Activated T-cell treated with anti-CD3 and anti-CD28 coated beads, Interleukin-2, amount 50 U/mL, for 4 hours (primary cell): ENCODE measurements around the gene ALPL. TPM values are rescaled to one million over a fixed set of nuclear protein-coding genes. Genes with fewer than 3 reads are reported as not detected.

Experiments used
- ATAC-seq, 2 donors: fragments of 200-7000 bp; cut with Tn5 transposase; one replicate each; pipeline ENCODE4 v1.10.0; 2021
- DNase-seq: peaks from one replicate; pipeline ENCODE4 v3.0.0-alpha.2; 2020
- H3K27me3 Mint-ChIP-seq: one replicate; pipeline ENCODE4 v1.8.0; 2021; ENCODE audit warnings: low read depth, mixed read lengths
- H3K36me3 Mint-ChIP-seq: one replicate; pipeline ENCODE4 v1.8.0; 2022; ENCODE audit warnings: mixed read lengths; ENCODE audit not compliant: insufficient read depth
- H3K4me1 Mint-ChIP-seq: one replicate; pipeline ENCODE4 v1.8.0; 2021; ENCODE audit warnings: low read depth, mixed read lengths
- H3K4me3 Mint-ChIP-seq: one replicate; pipeline ENCODE4 v1.8.0; 2021; ENCODE audit warnings: mild to moderate bottlenecking, moderate library complexity, mixed read lengths
- H3K9me3 Mint-ChIP-seq: one replicate; pipeline ENCODE4 v1.8.0; 2021; ENCODE audit warnings: mixed read lengths
- total RNA-seq, 3 donors: library from RNA; stranded (reverse); gene quantifications; one replicate each; pipeline ENCODE4 v1.2.1, GENCODE V29; 2021

ALPL gene
- total RNA-seq, 3 donors from 2014 or later = 0.33 to 0.38 (median 0.34) TPM

DNA sequence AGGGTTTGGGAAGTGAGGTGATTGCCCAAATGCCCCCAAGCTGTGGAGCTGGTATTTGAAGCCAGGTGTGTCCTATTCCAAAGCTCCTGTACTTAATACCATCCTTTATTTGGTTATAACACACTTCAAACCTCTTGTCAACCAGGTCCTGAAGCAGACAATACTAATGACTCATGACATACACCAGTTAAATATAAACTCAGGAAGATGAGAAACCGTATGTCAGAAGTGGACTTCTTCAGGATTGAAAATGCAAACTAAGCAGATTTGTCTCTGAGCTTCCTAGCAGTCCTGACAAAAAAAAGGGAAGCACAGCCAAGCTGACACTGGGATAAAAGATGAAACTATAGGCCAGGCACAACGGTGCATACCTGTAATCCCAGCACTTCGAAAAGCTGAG, 70.6 kb downstream of the ALPL start:
- Mint-ChIP-seq H3K9me3 (no peaks in the 10 kb centered on the region), H3K4me1 (no peaks in the 10 kb centered on the region), H3K36me3 (no peaks in the 10 kb centered on the region), H3K4me3 (no peak overlapping the region), H3K27me3 (peaks cover 13% of the 10 kb centered on the region)
- ATAC-seq (no peak), DNase-seq (no peak)

DNA sequence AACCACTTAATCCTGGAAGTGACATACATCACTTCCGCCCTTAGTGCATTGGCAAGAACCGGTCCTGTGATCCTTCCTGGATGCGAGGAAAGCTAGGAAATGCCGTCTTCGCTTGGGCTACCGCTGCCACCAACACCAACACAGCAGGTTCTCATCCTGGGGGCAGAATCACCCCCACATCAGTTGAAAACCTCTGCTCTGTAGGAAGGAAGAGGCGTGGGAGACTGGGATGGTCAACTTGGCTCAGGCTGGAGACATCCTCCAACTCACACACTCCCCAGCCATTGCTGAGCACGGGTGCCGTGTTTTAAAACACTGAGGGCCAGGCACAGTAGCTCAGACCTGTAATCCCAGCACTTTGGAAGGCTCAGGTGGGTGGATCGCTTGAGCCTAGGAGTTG, 74.9 kb downstream of the ALPL start:
- Mint-ChIP-seq H3K4me1 (no peaks in the 10 kb centered on the region), H3K9me3 (no peaks in the 10 kb centered on the region), H3K36me3 (no peaks in the 10 kb centered on the region), H3K4me3 (no peak overlapping the region), H3K27me3 (peaks cover 21% of the 10 kb centered on the region)
- no peak for DNase-seq
- ATAC-seq = no peak

DNA sequence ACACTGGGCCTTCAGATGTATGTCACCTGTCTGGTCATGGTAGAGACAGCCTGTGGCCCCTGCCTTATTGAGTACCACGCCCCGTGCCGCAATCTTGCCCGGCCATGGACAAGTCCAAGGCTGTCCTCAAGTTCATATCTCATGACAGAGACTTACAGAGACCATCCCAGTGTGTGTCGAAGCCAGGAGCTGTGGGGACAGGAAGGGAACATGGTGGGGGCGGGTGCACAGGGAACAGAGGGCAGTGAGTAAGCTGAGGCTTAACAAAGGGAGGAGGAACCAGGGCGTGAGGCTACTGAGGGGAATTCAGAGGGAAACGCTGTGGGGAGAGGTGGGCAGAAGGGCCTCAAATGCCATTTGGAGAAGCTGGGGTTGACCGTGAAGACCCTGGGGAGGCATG, 75.8 kb downstream of the ALPL start:
- Mint-ChIP-seq H3K4me1 (no peaks in the 10 kb centered on the region), H3K36me3 (no peaks in the 10 kb centered on the region)
- no peak for DNase-seq

DNA sequence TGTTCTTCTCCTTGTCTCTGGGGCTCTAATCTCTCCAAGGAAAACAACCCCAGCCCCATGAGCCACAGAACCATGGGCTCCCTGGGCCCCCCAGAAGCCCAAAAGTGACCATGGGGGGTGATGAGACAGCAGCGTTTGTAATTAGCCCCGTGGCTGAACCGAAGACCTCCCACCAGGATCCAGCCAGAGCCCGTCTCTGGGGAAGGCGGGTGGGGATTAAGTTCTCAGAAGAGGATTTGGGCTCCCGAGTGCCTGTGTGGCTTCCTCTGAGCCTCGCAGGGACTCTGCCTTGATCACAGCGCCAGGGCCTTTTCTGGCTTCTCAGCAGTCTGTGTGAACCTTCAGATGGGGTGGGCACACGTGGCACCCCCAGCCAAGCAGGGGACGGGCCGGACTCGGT, 77.0 kb downstream of the ALPL start:
- DNase-seq (no peak), ATAC-seq (no peak)
- Mint-ChIP-seq H3K9me3 (no peaks in the 10 kb centered on the region), H3K27me3 (peaks cover 29% of the 10 kb centered on the region), H3K36me3 (no peaks in the 10 kb centered on the region), H3K4me3 (no peak overlapping the region), H3K4me1 (peaks cover 3% of the 10 kb centered on the region)

More for the DNA sequence above, 75.8 kb downstream of the ALPL start:
- Mint-ChIP-seq H3K4me3 (no peak overlapping the region), H3K27me3 (peaks cover 24% of the 10 kb centered on the region), H3K9me3 (no peaks in the 10 kb centered on the region)
- ATAC-seq = no peak

DNA sequence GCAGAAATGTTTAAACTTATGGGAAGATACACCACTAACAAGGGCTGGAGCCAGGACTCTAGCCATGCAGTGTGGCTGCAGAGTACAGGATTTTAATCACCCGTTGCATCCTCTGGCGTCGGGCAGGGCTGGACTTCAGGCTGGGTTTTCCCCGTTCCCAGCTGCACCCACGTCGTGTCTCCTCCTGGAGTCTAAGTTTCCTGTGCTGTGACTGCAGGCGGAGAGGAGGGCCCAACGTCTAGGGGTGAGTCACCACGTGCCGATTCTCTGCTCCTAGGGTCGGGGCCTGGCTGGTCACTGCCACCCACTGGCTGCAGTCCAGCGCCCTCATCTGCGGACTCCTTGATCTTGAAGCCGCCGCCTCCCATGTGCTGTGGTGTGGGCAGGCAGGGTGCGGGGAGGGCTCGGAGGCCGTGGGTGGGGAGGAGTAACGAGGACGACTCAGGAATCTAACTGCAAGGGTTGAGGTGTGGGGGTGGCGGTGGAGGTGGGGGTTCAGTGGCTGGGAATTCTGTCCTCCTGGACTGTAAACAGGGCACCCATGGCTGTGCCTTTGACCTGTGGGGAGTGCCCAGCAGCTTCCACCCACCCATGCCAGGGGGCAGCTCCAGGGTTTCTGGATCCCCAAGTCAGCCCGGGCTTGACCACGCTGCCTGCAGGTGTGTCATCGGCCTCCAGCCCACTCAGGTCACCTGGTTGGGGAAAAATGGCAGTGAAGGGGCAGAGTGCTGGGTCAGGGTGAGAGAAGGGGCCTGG, 77.8 kb downstream of the ALPL start:
- H3K9me3 Mint-ChIP-seq = no peaks in the 10 kb centered on the region
- peaks cover 30% of the 10 kb centered on the region for H3K27me3 Mint-ChIP-seq
- no peak for DNase-seq
- H3K4me1 Mint-ChIP-seq = peaks cover 3% of the 10 kb centered on the region
- no peak for ATAC-seq
- no peak overlapping the region for H3K4me3 Mint-ChIP-seq
- H3K36me3 Mint-ChIP-seq = no peaks in the 10 kb centered on the region

DNA sequence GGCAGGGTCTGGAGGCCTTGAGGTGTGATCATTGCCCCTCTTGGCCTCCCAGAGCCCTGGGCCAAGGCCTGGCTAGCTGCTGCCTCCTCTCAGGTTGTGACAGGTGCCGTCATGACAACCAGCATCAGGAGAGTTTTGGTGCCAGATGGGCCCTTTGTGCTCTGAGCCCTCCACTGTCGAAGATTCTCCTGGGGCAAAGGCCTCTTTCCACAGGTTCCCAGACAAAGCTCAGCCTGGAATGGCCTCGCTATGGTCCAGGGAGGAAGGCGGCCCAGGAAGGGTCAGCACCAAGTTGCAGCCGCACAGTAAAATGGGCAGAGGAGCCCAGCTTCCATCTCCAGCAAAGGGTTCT, 78.4 kb downstream of the ALPL start:
- H3K4me3 Mint-ChIP-seq = no peak overlapping the region
- peaks cover 3% of the 10 kb centered on the region for H3K4me1 Mint-ChIP-seq
- DNase-seq (no peak), ATAC-seq (no peak)
- H3K27me3 Mint-ChIP-seq = peaks cover 32% of the 10 kb centered on the region
- no peaks in the 10 kb centered on the region for H3K36me3 Mint-ChIP-seq
- H3K9me3 Mint-ChIP-seq = no peaks in the 10 kb centered on the region

DNA sequence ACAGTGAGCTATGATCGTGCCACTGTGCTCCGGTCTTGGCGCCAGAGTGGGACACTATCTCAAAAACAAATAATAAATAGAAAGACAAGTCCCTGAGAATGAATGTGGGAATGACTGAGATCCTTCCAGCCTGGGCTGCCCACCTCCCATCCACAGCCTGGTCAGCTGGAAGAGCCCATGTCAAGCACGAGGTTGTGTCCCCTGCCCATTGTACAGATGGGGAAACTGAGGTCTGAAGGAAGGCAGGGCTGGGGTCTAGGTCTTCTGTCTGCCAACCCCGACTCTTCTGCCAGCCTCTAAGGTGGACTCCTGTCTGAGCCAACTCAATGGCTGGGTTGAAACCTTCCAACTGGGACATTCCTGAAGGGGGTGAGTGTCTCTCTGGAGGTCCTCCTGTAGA, 80.4 kb downstream of the ALPL start:
- peaks cover 34% of the 10 kb centered on the region for H3K27me3 Mint-ChIP-seq
- no peaks in the 10 kb centered on the region for H3K9me3 Mint-ChIP-seq
- H3K4me3 Mint-ChIP-seq = no peak overlapping the region
- ATAC-seq = no peak
- H3K4me1 Mint-ChIP-seq = peaks cover 3% of the 10 kb centered on the region
- DNase-seq = no peak
- no peaks in the 10 kb centered on the region for H3K36me3 Mint-ChIP-seq

DNA sequence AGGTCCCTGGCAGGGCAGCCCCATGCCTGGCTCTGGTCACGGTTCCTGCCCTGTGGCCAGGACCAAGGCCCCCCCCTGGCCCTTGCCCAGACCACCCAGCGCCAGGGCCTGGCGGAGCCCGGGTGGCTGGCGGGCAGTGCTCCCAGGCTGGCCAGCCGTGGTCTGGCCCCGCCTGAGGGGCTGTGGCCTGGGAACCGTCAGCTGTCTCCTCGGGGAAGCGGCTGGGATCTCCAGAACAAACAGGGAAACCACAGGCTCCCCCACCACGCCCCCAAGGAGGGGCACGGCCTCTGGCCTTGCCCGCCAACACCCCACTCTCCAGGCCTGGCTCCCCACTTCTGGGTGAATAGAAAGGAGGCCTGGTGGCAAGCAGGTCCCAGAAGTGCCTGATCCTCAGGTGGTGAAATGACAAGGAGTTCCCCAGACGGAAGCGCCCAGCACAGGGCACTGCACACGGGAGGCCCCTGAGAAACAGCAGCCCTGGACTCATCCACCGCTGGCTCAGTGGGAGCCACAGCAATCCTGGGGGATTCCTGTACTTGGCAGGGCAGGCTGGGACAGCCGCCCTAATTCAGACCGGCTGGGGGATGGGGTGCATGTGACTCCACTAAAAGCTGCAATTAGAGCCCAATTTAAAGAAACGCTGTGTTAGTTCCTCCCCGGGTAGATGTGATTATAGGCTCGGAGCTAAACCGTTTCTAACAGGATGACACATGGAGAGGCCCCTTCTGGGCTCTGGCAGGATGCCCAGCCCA, 81.1 kb downstream of the ALPL start:
- no peaks in the 10 kb centered on the region for H3K9me3 Mint-ChIP-seq
- DNase-seq = no peak
- H3K27me3 Mint-ChIP-seq = peaks cover 29% of the 10 kb centered on the region

DNA sequence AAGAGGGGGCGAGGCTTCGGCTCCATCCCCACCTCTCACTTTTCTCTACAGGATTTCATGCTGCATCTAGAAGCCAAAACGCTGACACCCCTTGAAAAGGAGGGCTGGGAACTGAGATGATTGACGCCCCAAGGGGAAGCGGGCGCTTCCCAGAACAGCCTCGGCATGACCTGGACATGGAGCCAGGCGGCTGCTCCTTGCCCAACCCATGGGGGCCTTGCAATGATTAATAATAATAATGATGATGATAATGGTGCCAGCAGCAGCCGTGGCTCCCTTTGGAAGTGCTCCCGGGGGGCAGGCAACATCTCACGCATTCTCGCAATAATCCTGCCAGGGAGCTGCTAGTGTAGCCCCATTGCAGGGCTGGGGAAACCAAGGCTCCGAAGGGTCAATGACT, 81.7 kb downstream of the ALPL start:
- ATAC-seq (no peak), DNase-seq (no peak)
- no peaks in the 10 kb centered on the region for H3K36me3 Mint-ChIP-seq
- H3K4me1 Mint-ChIP-seq = peaks cover 3% of the 10 kb centered on the region
- H3K4me3 Mint-ChIP-seq = no peak overlapping the region
- no peaks in the 10 kb centered on the region for H3K9me3 Mint-ChIP-seq
- H3K27me3 Mint-ChIP-seq = peaks cover 33% of the 10 kb centered on the region

More for the DNA sequence above, 81.1 kb downstream of the ALPL start:
- no peak for ATAC-seq
- no peaks in the 10 kb centered on the region for H3K36me3 Mint-ChIP-seq
- peaks cover 3% of the 10 kb centered on the region for H3K4me1 Mint-ChIP-seq
- no peak overlapping the region for H3K4me3 Mint-ChIP-seq

DNA sequence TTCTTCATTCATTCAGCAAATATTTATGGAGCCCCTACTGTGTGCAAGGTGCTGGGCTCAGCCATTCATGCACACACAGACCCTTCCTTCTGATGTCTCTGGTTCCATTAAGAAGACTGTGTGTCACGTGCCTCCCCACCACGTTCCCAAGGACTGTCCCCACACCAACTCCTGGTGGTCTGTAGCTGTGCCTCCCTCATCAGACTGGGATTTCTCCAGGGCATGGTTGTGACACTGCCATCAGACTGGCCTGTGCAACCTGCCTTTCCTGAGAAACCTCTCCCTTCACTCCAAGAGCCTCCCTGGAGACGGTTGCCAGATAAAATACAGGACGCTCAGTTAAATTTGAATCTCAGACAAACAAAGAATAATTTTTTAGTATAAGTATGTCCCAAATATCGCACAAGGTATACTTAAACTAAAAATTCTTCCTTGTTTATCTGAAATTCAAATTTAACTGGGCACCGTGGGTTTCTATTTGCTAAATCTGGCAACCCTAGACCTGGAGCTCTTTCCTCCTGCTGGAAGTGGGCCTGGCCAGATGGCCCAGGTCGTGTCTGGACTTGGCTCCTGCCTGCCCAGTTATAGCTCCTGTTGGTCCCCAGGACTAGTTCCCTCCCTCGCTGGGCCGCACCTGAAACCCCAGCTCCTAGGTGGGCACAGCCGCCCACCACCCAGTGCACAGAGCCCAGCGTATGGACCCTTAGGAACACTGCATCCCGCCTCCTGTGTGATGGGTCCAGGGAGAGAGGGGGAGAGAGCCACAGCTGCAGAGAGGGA, 83.1 kb downstream of the ALPL start:
- Mint-ChIP-seq H3K4me1 (peaks cover 3% of the 10 kb centered on the region), H3K27me3 (peaks cover 31% of the 10 kb centered on the region), H3K9me3 (no peaks in the 10 kb centered on the region), H3K4me3 (no peak overlapping the region), H3K36me3 (no peaks in the 10 kb centered on the region)
- no peak for DNase-seq
- no peak for ATAC-seq

DNA sequence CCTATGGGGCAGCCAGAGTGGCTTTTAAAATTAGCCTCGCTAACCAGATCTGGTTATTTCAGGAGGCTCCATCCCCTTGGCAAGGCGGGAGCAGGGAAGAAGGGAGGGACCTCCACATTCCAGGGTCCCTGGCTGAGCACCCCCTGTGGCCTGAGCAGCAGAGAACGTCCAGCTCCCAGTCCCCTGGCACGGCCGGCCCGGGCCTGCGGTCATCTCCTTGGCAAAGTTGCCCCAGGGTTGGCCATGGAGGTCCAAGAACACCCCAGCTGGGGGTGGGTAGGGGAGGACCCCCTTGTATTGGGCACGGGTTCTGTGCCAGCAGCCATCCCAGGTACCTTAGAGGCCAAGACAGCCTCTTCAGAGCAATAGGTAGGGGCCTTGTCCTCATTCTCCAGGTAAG, 84.0 kb downstream of the ALPL start:
- no peak for DNase-seq
- H3K4me1 Mint-ChIP-seq = peaks cover 3% of the 10 kb centered on the region
- H3K4me3 Mint-ChIP-seq = no peak overlapping the region
- no peaks in the 10 kb centered on the region for H3K9me3 Mint-ChIP-seq
- no peak for ATAC-seq
- H3K27me3 Mint-ChIP-seq = peaks cover 31% of the 10 kb centered on the region
- H3K36me3 Mint-ChIP-seq = no peaks in the 10 kb centered on the region

DNA sequence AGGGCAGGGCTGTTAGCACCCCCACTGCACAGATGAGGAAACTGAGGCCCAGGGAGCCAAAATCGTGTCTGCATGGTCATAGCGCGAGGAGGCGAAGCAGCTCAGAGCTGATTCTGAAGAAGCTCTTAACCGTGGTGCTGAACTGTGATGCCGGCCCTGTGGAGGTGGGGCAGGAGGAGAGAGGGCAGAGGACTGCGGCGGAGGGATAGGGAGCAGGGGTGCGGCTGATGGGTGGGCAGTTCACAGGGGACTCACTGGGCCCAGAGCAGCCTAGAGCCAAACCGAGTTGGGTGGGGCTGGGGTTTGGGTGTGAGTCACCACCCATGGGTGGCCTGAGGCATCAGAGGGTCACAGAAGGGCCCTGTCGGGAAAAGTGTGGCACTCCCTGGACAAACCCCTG, 85.3 kb downstream of the ALPL start:
- no peak for DNase-seq
- no peaks in the 10 kb centered on the region for H3K36me3 Mint-ChIP-seq
- H3K27me3 Mint-ChIP-seq = peaks cover 28% of the 10 kb centered on the region
- ATAC-seq = no peak
- peaks cover 3% of the 10 kb centered on the region for H3K4me1 Mint-ChIP-seq
- H3K9me3 Mint-ChIP-seq = no peaks in the 10 kb centered on the region
- no peak overlapping the region for H3K4me3 Mint-ChIP-seq

DNA sequence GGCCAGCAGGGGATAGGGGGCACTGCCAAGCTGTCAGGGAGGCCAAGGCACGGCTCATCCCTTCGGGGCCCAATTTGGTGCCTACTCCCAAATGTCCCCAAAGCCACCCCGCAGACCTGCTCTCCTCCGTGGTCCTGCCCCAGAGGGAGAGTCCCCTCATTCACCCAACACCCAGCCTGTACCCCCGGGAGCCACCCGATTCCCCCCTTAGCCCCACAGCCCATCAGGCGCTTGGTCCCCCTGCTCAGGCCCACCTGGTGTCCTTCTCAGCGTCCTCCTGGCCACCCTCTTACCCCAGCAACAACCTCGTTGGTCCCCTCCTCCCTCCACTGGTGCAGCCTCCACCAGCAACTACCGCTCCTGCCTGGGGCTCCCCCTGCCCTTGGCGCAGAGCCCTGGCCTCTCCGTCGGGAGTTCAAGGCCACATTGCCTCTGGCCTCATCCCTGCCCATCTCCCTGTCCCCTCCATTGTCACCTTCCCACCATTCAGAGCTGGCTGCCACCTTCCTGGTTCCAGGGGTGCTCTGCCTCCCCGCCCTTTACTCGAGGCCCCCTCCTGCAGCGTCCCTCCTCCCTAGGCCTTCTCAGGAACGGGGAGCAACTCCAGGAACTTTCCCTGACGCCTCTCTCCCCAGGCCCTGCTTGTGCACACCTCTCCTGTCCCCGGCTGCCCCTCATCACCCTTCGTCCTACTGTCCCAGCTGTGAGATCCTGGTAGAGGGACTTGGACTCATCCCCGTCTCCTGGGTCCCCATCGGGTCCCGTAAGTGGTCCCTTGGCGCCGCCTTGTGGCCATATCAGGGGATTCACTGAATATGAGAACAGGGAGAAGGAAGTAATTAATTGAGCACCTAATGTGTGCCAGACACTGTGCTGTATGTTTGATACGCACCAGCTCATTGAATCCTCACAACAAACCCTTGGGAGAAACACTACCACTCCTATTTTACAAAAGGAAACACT, 86.0 kb downstream of the ALPL start:
- Mint-ChIP-seq H3K27me3 (peaks cover 29% of the 10 kb centered on the region), H3K4me1 (peaks cover 3% of the 10 kb centered on the region), H3K36me3 (no peaks in the 10 kb centered on the region), H3K4me3 (no peak overlapping the region), H3K9me3 (no peaks in the 10 kb centered on the region)
- no peak for ATAC-seq
- DNase-seq = peak; percentile 23

DNA sequence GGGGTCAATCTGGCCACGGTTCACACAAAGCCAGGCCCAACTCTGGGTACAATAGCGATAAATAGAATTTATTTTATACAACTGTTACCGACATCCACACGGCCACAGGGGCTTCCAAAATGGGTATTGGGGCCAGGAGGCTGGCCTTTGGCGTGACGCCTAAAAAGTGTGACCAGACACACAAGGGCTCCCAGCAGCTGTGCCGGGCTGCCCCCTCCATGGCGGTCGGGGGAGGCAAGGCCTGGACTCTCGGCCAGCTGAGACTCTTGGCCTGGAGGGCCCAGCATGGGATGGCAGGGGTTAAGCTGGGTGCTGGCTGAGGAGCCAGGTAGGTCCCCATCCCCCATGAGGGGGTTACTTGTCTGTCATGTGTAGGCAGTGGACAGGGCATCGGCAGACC, 87.0 kb downstream of the ALPL start:
- DNase-seq (no peak), ATAC-seq (no peak)
- H3K27me3 Mint-ChIP-seq = peaks cover 24% of the 10 kb centered on the region
- H3K36me3 Mint-ChIP-seq = no peaks in the 10 kb centered on the region
- no peak overlapping the region for H3K4me3 Mint-ChIP-seq
- H3K4me1 Mint-ChIP-seq = no peaks in the 10 kb centered on the region
- H3K9me3 Mint-ChIP-seq = no peaks in the 10 kb centered on the region
